Measurements from ENCODE around the gene DNAH2. TPM values are rescaled to one million over a fixed set of nuclear protein-coding genes. Genes with fewer than 3 reads are reported as not detected.

DNAH2 gene
- total and polyA plus RNA-seq, 9 of the 15 experiments (the other 6 are each of a cell fraction or from before 2014, with no cell fraction given) = 0.03 TPM; not detected in 8

GRCh38 chr17:7688808-7689316, 28.7 kb upstream of the DNAH2 start:
- H3K79me2 ChIP-seq (ENCODE audit: control insufficient read depth, insufficient read depth, low read length) = peaks cover 52% of the 10 kb centered on the region
- TF ChIP-seq MIER1 (IDR thresholded peaks at IDR 0.05; ENCODE audit: low read depth) (no peak), PHF21A (IDR thresholded peaks at IDR 0.05; ENCODE audit: borderline replicate concordance, low read depth) (no peak), ZBTB8A (IDR thresholded peaks at IDR 0.05; ENCODE audit: partially characterized antibody) (no peak), E2F3 (CRISPR knock-in tag; IDR thresholded peaks at IDR 0.05) (no peak), FOXJ3 (CRISPR knock-in tag; IDR thresholded peaks at IDR 0.05) (no peak), GTF2A2 (tag; IDR thresholded peaks at IDR 0.05) (no peak), SIN3A (IDR thresholded peaks at IDR 0.05; ENCODE audit: borderline replicate concordance in 2 of 2, control insufficient read depth in 1 of 2, low read depth in 2 of 2, low read length in 2 of 2) (no peak)
- TF ChIP-seq, protein P1, sequence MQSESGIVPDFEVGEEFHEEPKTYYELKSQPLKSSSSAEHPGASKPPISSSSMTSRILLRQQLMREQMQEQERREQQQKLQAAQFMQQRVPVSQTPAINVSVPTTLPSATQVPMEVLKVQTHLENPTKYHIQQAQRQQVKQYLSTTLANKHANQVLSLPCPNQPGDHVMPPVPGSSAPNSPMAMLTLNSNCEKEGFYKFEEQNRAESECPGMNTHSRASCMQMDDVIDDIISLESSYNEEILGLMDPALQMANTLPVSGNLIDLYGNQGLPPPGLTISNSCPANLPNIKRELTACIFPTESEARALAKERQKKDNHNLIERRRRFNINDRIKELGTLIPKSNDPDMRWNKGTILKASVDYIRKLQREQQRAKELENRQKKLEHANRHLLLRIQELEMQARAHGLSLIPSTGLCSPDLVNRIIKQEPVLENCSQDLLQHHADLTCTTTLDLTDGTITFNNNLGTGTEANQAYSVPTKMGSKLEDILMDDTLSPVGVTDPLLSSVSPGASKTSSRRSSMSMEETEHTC (IDR thresholded peaks at IDR 0.05) = no peak
- TF ChIP-seq, protein P2, sequence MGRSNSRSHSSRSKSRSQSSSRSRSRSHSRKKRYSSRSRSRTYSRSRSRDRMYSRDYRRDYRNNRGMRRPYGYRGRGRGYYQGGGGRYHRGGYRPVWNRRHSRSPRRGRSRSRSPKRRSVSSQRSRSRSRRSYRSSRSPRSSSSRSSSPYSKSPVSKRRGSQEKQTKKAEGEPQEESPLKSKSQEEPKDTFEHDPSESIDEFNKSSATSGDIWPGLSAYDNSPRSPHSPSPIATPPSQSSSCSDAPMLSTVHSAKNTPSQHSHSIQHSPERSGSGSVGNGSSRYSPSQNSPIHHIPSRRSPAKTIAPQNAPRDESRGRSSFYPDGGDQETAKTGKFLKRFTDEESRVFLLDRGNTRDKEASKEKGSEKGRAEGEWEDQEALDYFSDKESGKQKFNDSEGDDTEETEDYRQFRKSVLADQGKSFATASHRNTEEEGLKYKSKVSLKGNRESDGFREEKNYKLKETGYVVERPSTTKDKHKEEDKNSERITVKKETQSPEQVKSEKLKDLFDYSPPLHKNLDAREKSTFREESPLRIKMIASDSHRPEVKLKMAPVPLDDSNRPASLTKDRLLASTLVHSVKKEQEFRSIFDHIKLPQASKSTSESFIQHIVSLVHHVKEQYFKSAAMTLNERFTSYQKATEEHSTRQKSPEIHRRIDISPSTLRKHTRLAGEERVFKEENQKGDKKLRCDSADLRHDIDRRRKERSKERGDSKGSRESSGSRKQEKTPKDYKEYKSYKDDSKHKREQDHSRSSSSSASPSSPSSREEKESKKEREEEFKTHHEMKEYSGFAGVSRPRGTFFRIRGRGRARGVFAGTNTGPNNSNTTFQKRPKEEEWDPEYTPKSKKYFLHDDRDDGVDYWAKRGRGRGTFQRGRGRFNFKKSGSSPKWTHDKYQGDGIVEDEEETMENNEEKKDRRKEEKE (IDR thresholded peaks at IDR 0.05; ENCODE audit: borderline replicate concordance in 1 of 2, control insufficient read depth in 1 of 2, low read depth in 2 of 2, low read length in 1 of 2) = no peak
- TF ChIP-seq, protein P3, sequence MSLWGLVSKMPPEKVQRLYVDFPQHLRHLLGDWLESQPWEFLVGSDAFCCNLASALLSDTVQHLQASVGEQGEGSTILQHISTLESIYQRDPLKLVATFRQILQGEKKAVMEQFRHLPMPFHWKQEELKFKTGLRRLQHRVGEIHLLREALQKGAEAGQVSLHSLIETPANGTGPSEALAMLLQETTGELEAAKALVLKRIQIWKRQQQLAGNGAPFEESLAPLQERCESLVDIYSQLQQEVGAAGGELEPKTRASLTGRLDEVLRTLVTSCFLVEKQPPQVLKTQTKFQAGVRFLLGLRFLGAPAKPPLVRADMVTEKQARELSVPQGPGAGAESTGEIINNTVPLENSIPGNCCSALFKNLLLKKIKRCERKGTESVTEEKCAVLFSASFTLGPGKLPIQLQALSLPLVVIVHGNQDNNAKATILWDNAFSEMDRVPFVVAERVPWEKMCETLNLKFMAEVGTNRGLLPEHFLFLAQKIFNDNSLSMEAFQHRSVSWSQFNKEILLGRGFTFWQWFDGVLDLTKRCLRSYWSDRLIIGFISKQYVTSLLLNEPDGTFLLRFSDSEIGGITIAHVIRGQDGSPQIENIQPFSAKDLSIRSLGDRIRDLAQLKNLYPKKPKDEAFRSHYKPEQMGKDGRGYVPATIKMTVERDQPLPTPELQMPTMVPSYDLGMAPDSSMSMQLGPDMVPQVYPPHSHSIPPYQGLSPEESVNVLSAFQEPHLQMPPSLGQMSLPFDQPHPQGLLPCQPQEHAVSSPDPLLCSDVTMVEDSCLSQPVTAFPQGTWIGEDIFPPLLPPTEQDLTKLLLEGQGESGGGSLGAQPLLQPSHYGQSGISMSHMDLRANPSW (CRISPR knock-in tag; IDR thresholded peaks at IDR 0.05) = no peak

More at GRCh38 chr17:7688808-7689316, 28.7 kb upstream of the DNAH2 start:
- Histone ChIP-seq H3K4me2 (ENCODE audit: insufficient read depth, low read length) (peak overlapping the region; percentile 99), H3K27ac (ENCODE audit: extremely low read depth, low read depth, low read length) (peak overlapping the region; percentile 60; the same call in 1 of the 3 replicates), H3K9ac (ENCODE audit: insufficient read depth in 1 of 2, low read depth in 2 of 2, low read length in 2 of 2) (peak overlapping the region; percentile 71 to 96), H4K20me1 (replicated peaks; ENCODE audit: control insufficient read depth, insufficient read depth, low read length) (no peaks in the 10 kb centered on the region), H3K4me3 (peak overlapping the region; percentile 78), H3K27me3 (ENCODE audit: control insufficient read depth in 2 of 2, insufficient read depth in 2 of 2, low read length in 2 of 2) (no peaks in the 10 kb centered on the region), H3K9me3 (replicated peaks; ENCODE audit: control insufficient read depth, insufficient read depth, low read depth, low read length) (no peaks in the 10 kb centered on the region), H3K36me3 (ENCODE audit: control insufficient read depth, insufficient read depth, low read length) (peaks cover 21% of the 10 kb centered on the region), H3K4me1 (replicated peaks in 1 of 2; ENCODE audit: control insufficient read depth in 2 of 2, insufficient read depth in 2 of 2, low read length in 2 of 2) (peaks cover 6 to 21% of the 10 kb centered on the region in 2 experiments; a peak in 3 of 5 replicates), H3K9me1 (ENCODE audit: control insufficient read depth, insufficient read depth, low read length) (no peaks in the 10 kb centered on the region), H2AFZ (ENCODE audit: low read depth, low read length) (peak overlapping the region; percentile 82)
- POLR2A ChIA-PET = interaction anchor here (0.6 to 7.3 kb wide), 7 partner anchors 11 to 204 kb away, joined by 3 to 67 read pairs (median 4); partner anchors contain the start of genes ATP1B2, EFNB3 and SAT2
- in situ Hi-C loops (cut with MboI) (loop anchor here (5.0 kb wide), 1 partner anchor 57 kb away; the partner anchor contains the start of gene SHBG), intact Hi-C loops (cut with micrococcal nuclease) (loop anchor here (1.0 to 5.0 kb wide), 3 partner anchors 28 to 102 kb away; partner anchors contain the start of gene DNAH2)
- CTCF ChIA-PET (ENCODE audit: low intra/inter-chr PET ratio) = interaction anchor here (1.4 to 2.7 kb wide), 2 partner anchors 55 to 127 kb away, joined by 4 to 18 read pairs; partner anchors contain the start of gene SENP3
- BruUV-seq (replicated peaks) = no TSS peak
- 0% methylated on average over 12 of the region's 13 CpGs for WGBS (ENCODE audit: insufficient coverage, low coverage, missing lambda C conversion rate)
- ATAC-seq = no peak
- no peak for FAIRE-seq
- DNase-seq (ENCODE audit: extremely low read depth in 1 of 4, low spot score in 3 of 4) = no peak

Measured in K562 (cell line).